H1 (cell line): Measurements from ENCODE around the gene SCG3. TPM values are rescaled to one million over a fixed set of nuclear protein-coding genes. Genes with fewer than 3 reads are reported as not detected.

ENCODE experiments used
- CTCF ChIA-PET: fragments of 300-600 bp; sonication (Branson Sonifier 250); formaldehyde crosslinking; loops from one replicate; lab custom pipeline; 2021; ENCODE audit not compliant: partially characterized antibody; lab: Charles Lee
- POLR2A ChIA-PET: fragments of 300-600 bp; sonication (Branson Sonifier 250); formaldehyde crosslinking; loops from one replicate; lab custom pipeline; 2021; ENCODE audit warnings: inconsistent platforms; ENCODE audit not compliant: partially characterized antibody; lab: Charles Lee
- DNase-seq, 2 experiments: peaks; one replicate each; pipeline versions ENCODE4 v3.0.0 to v3.0.0-alpha.2; 2010 to 2022; ENCODE audit warnings: low spot score in 2 of 2, low read depth in 1 of 2, mixed read lengths in 1 of 2
- FAIRE-seq: peaks from 2 replicates; lab custom pipeline; 2011; peaks lifted over from hg19 to GRCh38; lab: Jason Lieb, UNC
- H2AFZ ChIP-seq: 2 replicates; pipeline ENCODE4 v1.8.1; 2012; ENCODE audit warnings: low read length, inconsistent platforms
- H2AK5ac ChIP-seq: 2 replicates; pipeline ENCODE4 v1.6.1; 2013; ENCODE audit warnings: low read depth, low read length
- H2BK120ac ChIP-seq: replicated peaks from 2 replicates; pipeline ENCODE3; 2013; ENCODE audit warnings: low read depth, low read length, inconsistent platforms
- H2BK12ac ChIP-seq: 2 replicates; pipeline ENCODE4 v1.6.1; 2013; ENCODE audit warnings: low read depth, low read length
- H2BK15ac ChIP-seq: 2 replicates; pipeline ENCODE4 v1.6.1; 2013; ENCODE audit warnings: low read length
- H2BK20ac ChIP-seq: 2 replicates; pipeline ENCODE4 v1.6.1; 2013; ENCODE audit warnings: low read length
- H2BK5ac ChIP-seq: 2 replicates; pipeline ENCODE4 v1.6.1; 2013; ENCODE audit warnings: low read depth, low read length
- H3K14ac ChIP-seq: 2 replicates; pipeline ENCODE4 v1.6.1; 2013; ENCODE audit warnings: inconsistent platforms; ENCODE audit not compliant: insufficient read length
- H3K18ac ChIP-seq: 2 replicates; pipeline ENCODE4 v1.6.1; 2013; ENCODE audit warnings: low read length; ENCODE audit errors: extremely low read depth
- H3K23ac ChIP-seq: 2 replicates; pipeline ENCODE4 v1.6.1; 2013; ENCODE audit warnings: inconsistent platforms; ENCODE audit not compliant: insufficient read length
- H3K23me2 ChIP-seq: 2 replicates; pipeline ENCODE4 v1.6.1; 2013; ENCODE audit warnings: low read depth, low read length
- H3K27ac ChIP-seq: 2 replicates; pipeline ENCODE4 v1.6.1; 2011; ENCODE audit warnings: low read depth, low read length, inconsistent platforms
- H3K27me3 ChIP-seq, 4 experiments: replicated peaks in 1 of 4; 1 replicate in 1 of 4; 2 replicates in 3 of 4; pipeline versions ENCODE4 v1.6.1 to v1.8.1; 2011 to 2013; ENCODE audit warnings: low read length in 3 of 4, mild to moderate bottlenecking in 3 of 4, inconsistent platforms in 2 of 4, mixed read lengths in 2 of 4, moderate library complexity in 1 of 4; ENCODE audit not compliant: control insufficient read depth in 3 of 4, insufficient read depth in 3 of 4; ENCODE audit errors: extremely low read depth in 1 of 4
- H3K36me3 ChIP-seq, 4 experiments: 2 replicates each; pipeline versions ENCODE4 v1.6.1 to v1.8.1; 2011 to 2013; ENCODE audit warnings: mild to moderate bottlenecking in 4 of 4, low read length in 3 of 4, moderate library complexity in 2 of 4, control low read depth in 1 of 4, inconsistent platforms in 1 of 4; ENCODE audit not compliant: insufficient read depth in 4 of 4, control insufficient read depth in 2 of 4
- H3K4ac ChIP-seq: replicated peaks from 2 replicates; pipeline ENCODE3; 2013; ENCODE audit warnings: low read length, low read depth, mixed read lengths, inconsistent platforms; ENCODE audit not compliant: insufficient read length
- H3K4me1 ChIP-seq, 4 experiments: replicated peaks in 1 of 4; 1 replicate in 1 of 4; 2 replicates in 3 of 4; pipeline versions ENCODE4 v1.6.1 to v1.8.1; 2011 to 2013; ENCODE audit warnings: low read length in 3 of 4, inconsistent platforms in 2 of 4, mixed read lengths in 1 of 4; ENCODE audit not compliant: insufficient read depth in 4 of 4, control insufficient read depth in 3 of 4
- H3K4me2 ChIP-seq, 2 experiments: 2 replicates each; pipeline versions ENCODE4 v1.6.1 to v1.8.1; 2011 to 2013; ENCODE audit warnings: low read depth in 2 of 2, low read length in 2 of 2, control low read depth in 1 of 2, inconsistent platforms in 1 of 2, mild to moderate bottlenecking in 1 of 2; ENCODE audit not compliant: insufficient read depth in 1 of 2
- H3K4me3 ChIP-seq, 4 experiments: fragments of 200-600, 300-600 bp in 1 of 4; sonication (generic), shearing (Covaris generic), sonication (Bioruptor Twin) in 1 of 4; 2 replicates each; pipeline versions ENCODE4 v1.5.1 to v1.8.1; 2011 to 2016; ENCODE audit warnings: low read length in 4 of 4, low read depth in 3 of 4, control low read depth in 2 of 4, inconsistent platforms in 2 of 4, mild to moderate bottlenecking in 2 of 4, mixed read lengths in 1 of 4, moderate library complexity in 1 of 4; ENCODE audit not compliant: insufficient read depth in 2 of 4; ENCODE audit errors: extremely low read depth in 1 of 4
- H3K56ac ChIP-seq: replicated peaks from 2 replicates; pipeline ENCODE3; 2013; ENCODE audit warnings: low read depth, mild to moderate bottlenecking, mixed read lengths, low read length, inconsistent platforms; ENCODE audit not compliant: insufficient read length
- H3K79me1 ChIP-seq: 2 replicates; pipeline ENCODE4 v1.6.1; 2013; ENCODE audit warnings: low read depth, low read length, control low read depth
- H3K79me2 ChIP-seq, 2 experiments: 2 replicates each; pipeline versions ENCODE4 v1.6.1 to v1.8.1; 2012 to 2013; ENCODE audit warnings: low read length in 2 of 2, mild to moderate bottlenecking in 2 of 2, inconsistent platforms in 1 of 2; ENCODE audit not compliant: insufficient read depth in 2 of 2, control insufficient read depth in 1 of 2
- H3K9ac ChIP-seq, 4 experiments: replicated peaks in 1 of 4; 1 replicate in 1 of 4; 2 replicates in 3 of 4; pipeline versions ENCODE4 v1.6.1 to v1.8.1; 2011 to 2013; ENCODE audit warnings: low read depth in 3 of 4, low read length in 3 of 4, control low read depth in 2 of 4, mild to moderate bottlenecking in 2 of 4, moderate library complexity in 2 of 4, inconsistent platforms in 1 of 4; ENCODE audit errors: extremely low read depth in 1 of 4
- H3K9me3 ChIP-seq, 2 experiments: 2 replicates each; pipeline versions ENCODE4 v1.6.1 to v1.8.1; 2012 to 2013; ENCODE audit warnings: mild to moderate bottlenecking in 2 of 2, moderate library complexity in 2 of 2, control low read depth in 1 of 2, inconsistent platforms in 1 of 2, low read depth in 1 of 2, low read length in 1 of 2, mixed read lengths in 1 of 2; ENCODE audit not compliant: insufficient read depth in 2 of 2
- H4K20me1 ChIP-seq, 2 experiments: replicated peaks in 1 of 2; 2 replicates each; pipeline versions ENCODE3 to v1.8.1; 2011 to 2013; ENCODE audit warnings: inconsistent platforms in 2 of 2, low read length in 2 of 2, mild to moderate bottlenecking in 1 of 2; ENCODE audit not compliant: insufficient read depth in 2 of 2, control insufficient read depth in 1 of 2
- H4K5ac ChIP-seq: 2 replicates; pipeline ENCODE4 v1.6.1; 2013; ENCODE audit warnings: low read length, low read depth, mixed read lengths, inconsistent platforms; ENCODE audit not compliant: insufficient read length
- H4K8ac ChIP-seq: 2 replicates; pipeline ENCODE4 v1.8.0; 2013; ENCODE audit warnings: mild to moderate bottlenecking, moderate library complexity, low read length, inconsistent platforms; ENCODE audit not compliant: insufficient read depth; ENCODE audit errors: extremely low read depth
- H4K91ac ChIP-seq: replicated peaks from 2 replicates; pipeline ENCODE3; 2013; ENCODE audit warnings: low read length, mixed read lengths, inconsistent platforms; ENCODE audit not compliant: insufficient read length
- BCL11A ChIP-seq, 2 experiments: IDR thresholded peaks; one replicate each; pipeline ENCODE4 v1.6.1; 2011; ENCODE audit warnings: low read depth in 2 of 2, low read length in 2 of 2, mild to moderate bottlenecking in 2 of 2
- CHD1 ChIP-seq: IDR thresholded peaks from 2 replicates; pipeline ENCODE4 v1.6.1; 2012; ENCODE audit warnings: low read depth, low read length, improper control_type of control experiment
- EGR1 ChIP-seq: IDR thresholded peaks from 2 replicates; pipeline ENCODE4 v1.6.1; 2011; ENCODE audit warnings: low read depth, low read length, borderline replicate concordance
- HDAC6 ChIP-seq: IDR thresholded peaks from one replicate; pipeline ENCODE4 v1.7.1; 2012; ENCODE audit warnings: low read depth, mild to moderate bottlenecking, inconsistent platforms, low read length, moderate library complexity
- RAD21 ChIP-seq, 2 experiments: IDR thresholded peaks in 1 of 2; conservative IDR thresholded peaks in 1 of 2; 2 replicates each; pipeline ENCODE4 v1.6.1; 2011; ENCODE audit warnings: low read depth in 2 of 2, low read length in 2 of 2, improper control_type of control experiment in 1 of 2, inconsistent platforms in 1 of 2, mild to moderate bottlenecking in 1 of 2, moderate library complexity in 1 of 2
- TAF7 ChIP-seq: optimal IDR thresholded peaks from 2 replicates; pipeline ENCODE3; 2011; ENCODE audit warnings: low read depth, mild to moderate bottlenecking, inconsistent platforms, low read length, moderate library complexity, borderline replicate concordance
- WGBS, 2 experiments: shearing (Covaris generic) in 1 of 2; methylation state at CpG; one replicate each; pipeline versions ENCODE4 v1.1.6 to v1.1.7; 2013 to 2015; ENCODE audit warnings: low lambda C conversion rate in 2 of 2, mixed read lengths in 2 of 2, inconsistent platforms in 1 of 2, low coverage in 1 of 2, missing lambda C conversion rate in 1 of 2; ENCODE audit not compliant: insufficient replicate concordance in 2 of 2, insufficient coverage in 1 of 2, insufficient read length in 1 of 2; ENCODE audit errors: extremely low coverage in 1 of 2, missing lambda C conversion rate in 1 of 2; 5-methylcytosine and 5-hydroxymethylcytosine counted together
- polyA plus RNA-seq, 7 experiments: library from polyadenylated mRNA; depleted of rRNA in 3 of 7; stranded (reverse) in 5 of 7; unstranded in 2 of 7; fragments of >200 nt in 5 of 7; fragments of 200-250 nt in 2 of 7; gene quantifications; 1 replicate in 5 of 7; 2 replicates in 1 of 7; 4 replicates in 1 of 7; pipeline versions ENCODE4 v1.2.1 to v1.2.3, GENCODE V29; 2011 to 2013; ENCODE audit warnings: missing spikeins in 2 of 7, mixed read lengths in 2 of 7
- total RNA-seq: library from RNA; stranded (reverse); fragmentation: NEBNext Ultra II Directional; extraction: Animal tissue kit (Norgen Biotek cat#: 25700); gene quantifications from 2 replicates; pipeline ENCODE4 v1.2.1, GENCODE V29; 2021
- TF ChIP-seq, protein P1 (sequence below), 3 experiments: IDR thresholded peaks; 1 replicate in 2 of 3; 2 replicates in 1 of 3; pipeline versions ENCODE4 v1.5.1 to v1.6.1; 2011; ENCODE audit warnings: low read length in 3 of 3, mild to moderate bottlenecking in 3 of 3, inconsistent platforms in 2 of 3, low read depth in 1 of 3, moderate library complexity in 1 of 3; ENCODE audit not compliant: insufficient read depth in 1 of 3; ENCODE audit errors: control extremely low read depth in 1 of 3
- TF ChIP-seq, protein P2 (sequence below): IDR thresholded peaks from 2 replicates; pipeline ENCODE4 v1.6.1; 2012; ENCODE audit warnings: low read length, inconsistent platforms

The SCG3 gene
- total and polyA plus RNA-seq, 2 of the 8 experiments (the other 6 are each of a cell fraction or from before 2014, with no cell fraction given): 5.2 to 45.9 TPM

DNA sequence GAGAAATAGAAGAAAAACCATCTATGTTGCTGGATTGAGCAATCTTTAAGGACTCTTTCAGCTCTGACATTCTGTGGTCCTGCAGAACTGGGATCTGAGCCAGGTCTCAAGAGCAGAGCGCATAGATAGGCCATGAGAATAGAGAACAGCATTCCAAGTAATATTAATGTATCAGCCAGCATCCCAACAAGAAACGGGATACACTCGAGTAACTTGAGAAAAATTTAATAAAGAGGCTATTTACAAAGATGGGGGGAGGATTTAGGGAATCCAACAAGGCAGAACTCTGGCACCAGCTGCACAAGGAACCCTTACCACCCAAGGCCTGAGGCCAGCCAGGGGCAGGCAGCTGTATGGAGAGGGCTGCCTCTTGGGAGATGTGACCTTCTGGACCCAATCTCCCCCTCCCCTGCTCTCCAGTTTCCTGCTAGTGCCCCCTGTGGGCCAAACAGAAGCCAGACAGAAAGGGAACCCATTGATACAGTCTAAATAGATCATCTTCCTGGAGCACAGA lies 78.3 kb downstream of the SCG3 start:
- Histone ChIP-seq H3K27me3 (no peaks in the 10 kb centered on the region; a peak in 2 of 7 replicates), H2AK5ac (no peak overlapping the region), H3K23me2 (no peaks in the 10 kb centered on the region), H4K8ac (no peak overlapping the region), H3K36me3 (no peaks in the 10 kb centered on the region), H2AFZ (no peak overlapping the region), H3K4me1 (no peaks in the 10 kb centered on the region), H3K18ac (no peak overlapping the region), H3K27ac (no peak overlapping the region), H4K91ac (no peak overlapping the region), H4K20me1 (peaks cover 0 to 4% of the 10 kb centered on the region in 2 experiments), H3K9ac (no peak overlapping the region), H2BK15ac (no peak overlapping the region), H4K5ac (no peak overlapping the region), H3K4me2 (no peak overlapping the region), H3K9me3 (no peaks in the 10 kb centered on the region), H3K4ac (no peak overlapping the region), H2BK20ac (no peak overlapping the region), H2BK120ac (no peak overlapping the region), H2BK5ac (no peak overlapping the region), H3K56ac (no peak overlapping the region), H3K14ac (no peak overlapping the region), H3K79me2 (no peaks in the 10 kb centered on the region), H3K79me1 (no peaks in the 10 kb centered on the region; the same call in 1 of the 2 replicates), H3K4me3 (no peak overlapping the region), H3K23ac (no peak overlapping the region), H2BK12ac (no peak overlapping the region)
- FAIRE-seq (no peak), DNase-seq (peak in 1 of 2 experiments; percentile 52)
- ChIA-PET CTCF (interaction anchor here (0.6 to 4.4 kb wide), 4 partner anchors 12 to 109 kb away, joined by 3 to 32 read pairs (median 6); no protein-coding TSS in a partner anchor), POLR2A (interaction anchor here (0.6 kb wide), 1 partner anchor 22 kb away, joined by 3 read pairs; the partner anchor contains the start of gene LYSMD2)
- WGBS, 2 experiments: 82% methylated on average over 3 of the region's 3 CpGs; no CpG with 5 or more reads in 1 of the 2 experiments
- TF ChIP-seq, protein P1, sequence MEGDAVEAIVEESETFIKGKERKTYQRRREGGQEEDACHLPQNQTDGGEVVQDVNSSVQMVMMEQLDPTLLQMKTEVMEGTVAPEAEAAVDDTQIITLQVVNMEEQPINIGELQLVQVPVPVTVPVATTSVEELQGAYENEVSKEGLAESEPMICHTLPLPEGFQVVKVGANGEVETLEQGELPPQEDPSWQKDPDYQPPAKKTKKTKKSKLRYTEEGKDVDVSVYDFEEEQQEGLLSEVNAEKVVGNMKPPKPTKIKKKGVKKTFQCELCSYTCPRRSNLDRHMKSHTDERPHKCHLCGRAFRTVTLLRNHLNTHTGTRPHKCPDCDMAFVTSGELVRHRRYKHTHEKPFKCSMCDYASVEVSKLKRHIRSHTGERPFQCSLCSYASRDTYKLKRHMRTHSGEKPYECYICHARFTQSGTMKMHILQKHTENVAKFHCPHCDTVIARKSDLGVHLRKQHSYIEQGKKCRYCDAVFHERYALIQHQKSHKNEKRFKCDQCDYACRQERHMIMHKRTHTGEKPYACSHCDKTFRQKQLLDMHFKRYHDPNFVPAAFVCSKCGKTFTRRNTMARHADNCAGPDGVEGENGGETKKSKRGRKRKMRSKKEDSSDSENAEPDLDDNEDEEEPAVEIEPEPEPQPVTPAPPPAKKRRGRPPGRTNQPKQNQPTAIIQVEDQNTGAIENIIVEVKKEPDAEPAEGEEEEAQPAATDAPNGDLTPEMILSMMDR (IDR thresholded peaks at IDR 0.05; ENCODE audit: control extremely low read depth in 1 of 3, insufficient read depth in 1 of 3, low read depth in 1 of 3, low read length in 3 of 3): peak; percentile 52 to 79 (median 62)
- TF ChIP-seq EGR1 (no peak), HDAC6 (no peak), TAF7 (no peak), BCL11A (IDR thresholded peaks at IDR 0.05; ENCODE audit: low read depth in 2 of 2, low read length in 2 of 2) (no peak), CHD1 (no peak), RAD21 (IDR thresholded peaks at IDR 0.05 in 1 of 2, conservative IDR thresholded peaks at IDR 0.05 in 1 of 2; ENCODE audit: low read depth in 2 of 2, low read length in 2 of 2) (peak; percentile 52 to 66)
- TF ChIP-seq, protein P2, sequence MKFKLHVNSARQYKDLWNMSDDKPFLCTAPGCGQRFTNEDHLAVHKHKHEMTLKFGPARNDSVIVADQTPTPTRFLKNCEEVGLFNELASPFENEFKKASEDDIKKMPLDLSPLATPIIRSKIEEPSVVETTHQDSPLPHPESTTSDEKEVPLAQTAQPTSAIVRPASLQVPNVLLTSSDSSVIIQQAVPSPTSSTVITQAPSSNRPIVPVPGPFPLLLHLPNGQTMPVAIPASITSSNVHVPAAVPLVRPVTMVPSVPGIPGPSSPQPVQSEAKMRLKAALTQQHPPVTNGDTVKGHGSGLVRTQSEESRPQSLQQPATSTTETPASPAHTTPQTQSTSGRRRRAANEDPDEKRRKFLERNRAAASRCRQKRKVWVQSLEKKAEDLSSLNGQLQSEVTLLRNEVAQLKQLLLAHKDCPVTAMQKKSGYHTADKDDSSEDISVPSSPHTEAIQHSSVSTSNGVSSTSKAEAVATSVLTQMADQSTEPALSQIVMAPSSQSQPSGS: no peak
